RWPE2 (cell line): ENCODE measurements around the gene MYO18B.

Experiments used
- ATAC-seq: fragments of 200-7000 bp; cut with Tn5 transposase; 3 replicates; pipeline ENCODE4 v1.9.1; 2021; ENCODE audit warnings: low read depth
- DNase-seq: peaks from one replicate; pipeline ENCODE4 v3.0.0-alpha.2; 2020; ENCODE audit warnings: low spot score
- H3K27ac ChIP-seq: fragments of 450-650 bp; 2 replicates; pipeline ENCODE4 v1.5.1; 2017; ENCODE audit warnings: mild to moderate bottlenecking; ENCODE audit not compliant: poor library complexity, severe bottlenecking
- H3K27me3 ChIP-seq: fragments of 250-450 bp; sonication (Bioruptor Pico); 2 replicates; pipeline ENCODE4 v1.5.1; 2021; ENCODE audit warnings: mild to moderate bottlenecking, moderate library complexity; ENCODE audit not compliant: insufficient read depth, poor library complexity, severe bottlenecking
- H3K36me3 ChIP-seq: fragments of 250-450 bp; sonication (Bioruptor Pico); 2 replicates; pipeline ENCODE4 v1.5.1; 2020; ENCODE audit warnings: low read depth, mild to moderate bottlenecking, moderate library complexity
- H3K4me1 ChIP-seq: fragments of 250-450 bp; sonication (Bioruptor Pico); 2 replicates; pipeline ENCODE4 v1.5.1; 2021; ENCODE audit warnings: mild to moderate bottlenecking, moderate library complexity; ENCODE audit not compliant: insufficient read depth, poor library complexity, severe bottlenecking
- H3K4me3 ChIP-seq: fragments of 250-450 bp; sonication (Bioruptor Pico); 2 replicates; pipeline ENCODE4 v1.5.1; 2021; ENCODE audit warnings: mild to moderate bottlenecking, moderate library complexity; ENCODE audit not compliant: severe bottlenecking
- H3K9me3 ChIP-seq: fragments of 250-450 bp; sonication (Bioruptor Pico); 2 replicates; pipeline ENCODE4 v1.5.1; 2021; ENCODE audit warnings: mild to moderate bottlenecking, moderate library complexity; ENCODE audit not compliant: severe bottlenecking
- CTCF ChIP-seq: fragments of 450-650 bp; IDR thresholded peaks from one replicate; pipeline ENCODE4 v1.5.1; 2017; ENCODE audit warnings: mild to moderate bottlenecking, moderate library complexity; ENCODE audit not compliant: poor library complexity, severe bottlenecking

MYO18B gene

GRCh38 chr22:25786165-25786564 is 44.2 kb downstream of the MYO18B start:
- no peaks in the 10 kb centered on the region for H3K36me3 ChIP-seq
- DNase-seq (no peak), ATAC-seq (no peak)
- no peaks in the 10 kb centered on the region for H3K9me3 ChIP-seq
- no peak overlapping the region for H3K27ac ChIP-seq
- H3K4me1 ChIP-seq, result no peaks in the 10 kb centered on the region
- no peak overlapping the region for H3K4me3 ChIP-seq
- H3K27me3 ChIP-seq, result peaks cover 5% of the 10 kb centered on the region
- no peak for TF ChIP-seq CTCF

GRCh38 chr22:25791556-25791955 is 49.6 kb downstream of the MYO18B start:
- H3K27ac ChIP-seq, result no peak overlapping the region
- ATAC-seq (no peak), DNase-seq (no peak)
- H3K4me3 ChIP-seq, result no peak overlapping the region
- H3K9me3 ChIP-seq, result no peaks in the 10 kb centered on the region
- no peaks in the 10 kb centered on the region for H3K36me3 ChIP-seq
- no peaks in the 10 kb centered on the region for H3K4me1 ChIP-seq
- H3K27me3 ChIP-seq, result peaks cover 15% of the 10 kb centered on the region
- no peak for TF ChIP-seq CTCF

GRCh38 chr22:25795478-25795877 is 53.5 kb downstream of the MYO18B start:
- ATAC-seq, result no peak
- no peak for TF ChIP-seq CTCF
- H3K9me3 ChIP-seq, result no peaks in the 10 kb centered on the region
- H3K27me3 ChIP-seq, result peaks cover 21% of the 10 kb centered on the region
- H3K36me3 ChIP-seq, result no peaks in the 10 kb centered on the region
- no peak overlapping the region for H3K27ac ChIP-seq
- DNase-seq, result no peak
- no peak overlapping the region for H3K4me3 ChIP-seq
- H3K4me1 ChIP-seq, result no peaks in the 10 kb centered on the region

- peaks cover 7% of the 10 kb centered on the region for H3K27me3 ChIP-seq
- TF ChIP-seq CTCF, result no peak
- H3K4me3 ChIP-seq, result no peak overlapping the region
- no peaks in the 10 kb centered on the region for H3K36me3 ChIP-seq
- ATAC-seq (no peak), DNase-seq (no peak)
- no peaks in the 10 kb centered on the region for H3K4me1 ChIP-seq
- no peak overlapping the region for H3K27ac ChIP-seq
- no peaks in the 10 kb centered on the region for H3K9me3 ChIP-seq
Measured at GRCh38 chr22:25797498-25798290, 55.7 kb downstream of the MYO18B start.

- no peak overlapping the region for H3K4me3 ChIP-seq
- peaks cover 10% of the 10 kb centered on the region for H3K27me3 ChIP-seq
- DNase-seq (no peak), ATAC-seq (no peak)
- no peaks in the 10 kb centered on the region for H3K36me3 ChIP-seq
- H3K27ac ChIP-seq, result no peak overlapping the region
- H3K4me1 ChIP-seq, result no peaks in the 10 kb centered on the region
- no peak for TF ChIP-seq CTCF
- H3K9me3 ChIP-seq, result no peaks in the 10 kb centered on the region
Measured at GRCh38 chr22:25800766-25801165, 58.8 kb downstream of the MYO18B start.
